ENCODE results near the gene IFNK. TPM values are rescaled to one million over a fixed set of nuclear protein-coding genes. Genes with fewer than 3 reads are reported as not detected.

Gene IFNK
- total RNA-seq, 1 experiment from 2014 or later = not detected

- no TSS peak for BruUV-seq (replicated peaks)
Measured at GRCh38 chr9:27549196-27549755, 25.2 kb downstream of the IFNK start.

GRCh38 chr9:27554712-27555111, 30.6 kb downstream of the IFNK start:
- no peak for TF ChIP-seq CTCF (IDR thresholded peaks at IDR 0.05; ENCODE audit: unreplicated experiment)
- Mint-ChIP-seq H3K4me3 (ENCODE audit: low read depth, unreplicated experiment) (no peak overlapping the region), H3K27me3 (ENCODE audit: unreplicated experiment) (no peaks in the 10 kb centered on the region), H3K4me1 (ENCODE audit: low read depth, unreplicated experiment) (no peaks in the 10 kb centered on the region), H3K36me3 (ENCODE audit: insufficient read depth, unreplicated experiment) (peaks cover 14% of the 10 kb centered on the region), H3K9me3 (ENCODE audit: low read depth, unreplicated experiment) (no peaks in the 10 kb centered on the region), H3K27ac (ENCODE audit: unreplicated experiment) (no peak overlapping the region)
- intact Hi-C loops (cut with micrococcal nuclease; ENCODE audit: unreplicated experiment) = no loop called here
- CTCF ChIA-PET = no interaction called here
- BruUV-seq (replicated peaks) = no TSS peak
- DNase-seq = no peak

More at GRCh38 chr9:27549196-27549755, 25.2 kb downstream of the IFNK start:
- Mint-ChIP-seq H3K4me1 (ENCODE audit: low read depth, unreplicated experiment) (no peaks in the 10 kb centered on the region), H3K9me3 (ENCODE audit: low read depth, unreplicated experiment) (no peaks in the 10 kb centered on the region), H3K4me3 (ENCODE audit: low read depth, unreplicated experiment) (no peak overlapping the region), H3K36me3 (ENCODE audit: insufficient read depth, unreplicated experiment) (peaks cover 10% of the 10 kb centered on the region), H3K27me3 (ENCODE audit: unreplicated experiment) (no peaks in the 10 kb centered on the region), H3K27ac (ENCODE audit: unreplicated experiment) (no peak overlapping the region)
- CTCF ChIA-PET = no interaction called here
- no peak for TF ChIP-seq CTCF (IDR thresholded peaks at IDR 0.05; ENCODE audit: unreplicated experiment)
- DNase-seq = no peak
- intact Hi-C loops (cut with micrococcal nuclease; ENCODE audit: unreplicated experiment) = loop anchor here (5.0 to 10.0 kb wide), 3 partner anchors 274 to 517 kb away; no protein-coding TSS in a partner anchor

GRCh38 chr9:27556470-27556869, 32.4 kb downstream of the IFNK start:
- TF ChIP-seq CTCF (IDR thresholded peaks at IDR 0.05; ENCODE audit: unreplicated experiment) = no peak
- DNase-seq = no peak
- Mint-ChIP-seq H3K4me3 (ENCODE audit: low read depth, unreplicated experiment) (no peak overlapping the region), H3K9me3 (ENCODE audit: low read depth, unreplicated experiment) (no peaks in the 10 kb centered on the region), H3K4me1 (ENCODE audit: low read depth, unreplicated experiment) (peaks cover 3% of the 10 kb centered on the region), H3K27me3 (ENCODE audit: unreplicated experiment) (no peaks in the 10 kb centered on the region), H3K27ac (ENCODE audit: unreplicated experiment) (no peak overlapping the region), H3K36me3 (ENCODE audit: insufficient read depth, unreplicated experiment) (peaks cover 10% of the 10 kb centered on the region)
- CTCF ChIA-PET = no interaction called here
- BruUV-seq (replicated peaks) = no TSS peak
- intact Hi-C loops (cut with micrococcal nuclease; ENCODE audit: unreplicated experiment) = no loop called here

- Mint-ChIP-seq H3K27me3 (ENCODE audit: unreplicated experiment) (no peaks in the 10 kb centered on the region), H3K27ac (ENCODE audit: unreplicated experiment) (no peak overlapping the region), H3K36me3 (ENCODE audit: insufficient read depth, unreplicated experiment) (peaks cover 11% of the 10 kb centered on the region), H3K4me1 (ENCODE audit: low read depth, unreplicated experiment) (peaks cover 9% of the 10 kb centered on the region), H3K4me3 (ENCODE audit: low read depth, unreplicated experiment) (no peak overlapping the region), H3K9me3 (ENCODE audit: low read depth, unreplicated experiment) (no peaks in the 10 kb centered on the region)
- DNase-seq = no peak
- TF ChIP-seq CTCF (IDR thresholded peaks at IDR 0.05; ENCODE audit: unreplicated experiment) = no peak
- CTCF ChIA-PET = no interaction called here
- no TSS peak for BruUV-seq (replicated peaks)
- intact Hi-C loops (cut with micrococcal nuclease; ENCODE audit: unreplicated experiment) = no loop called here
Measured at GRCh38 chr9:27558307-27558706, 34.2 kb downstream of the IFNK start.

Data from Calu3 (cell line).